Astrocyte (in vitro differentiated cells and primary cell): ENCODE data around the gene XDH. TPM values are rescaled to one million over a fixed set of nuclear protein-coding genes. Genes with fewer than 3 reads are reported as not detected.

ENCODE experiments used
- DNase-seq: peaks from one replicate; pipeline ENCODE4 v3.0.0-alpha.2; 2010; ENCODE audit warnings: low read depth
- FAIRE-seq: peaks from 2 replicates; lab custom pipeline; 2011; peaks lifted over from hg19 to GRCh38; lab: Jason Lieb, UNC
- H2AFZ ChIP-seq: 2 replicates; pipeline ENCODE4 v1.6.0; 2012; ENCODE audit warnings: low read depth, low read length, inconsistent platforms
- H3K27ac ChIP-seq: 2 replicates; pipeline ENCODE4 v1.5.1; 2011; ENCODE audit warnings: low read depth, low read length, inconsistent platforms
- H3K27me3 ChIP-seq: 2 replicates; pipeline ENCODE4 v1.6.0; 2011; ENCODE audit warnings: low read length, inconsistent platforms; ENCODE audit not compliant: insufficient read depth
- H3K36me3 ChIP-seq: 2 replicates; pipeline ENCODE4 v1.5.1; 2011; ENCODE audit warnings: low read length, inconsistent platforms; ENCODE audit not compliant: insufficient read depth
- H3K4me1 ChIP-seq: 2 replicates; pipeline ENCODE4 v1.5.1; 2011; ENCODE audit warnings: low read length, inconsistent platforms; ENCODE audit not compliant: insufficient read depth
- H3K4me2 ChIP-seq: 2 replicates; pipeline ENCODE4 v1.6.0; 2012; ENCODE audit warnings: low read length, inconsistent platforms
- H3K4me3 ChIP-seq: 2 replicates; pipeline ENCODE4 v1.5.1; 2011; ENCODE audit warnings: low read depth, mild to moderate bottlenecking, low read length, inconsistent platforms; ENCODE audit not compliant: insufficient read depth
- H3K79me2 ChIP-seq: 2 replicates; pipeline ENCODE4 v1.6.0; 2012; ENCODE audit warnings: mild to moderate bottlenecking, low read length, inconsistent platforms; ENCODE audit not compliant: insufficient read depth
- H3K9ac ChIP-seq: 2 replicates; pipeline ENCODE4 v1.6.0; 2012; ENCODE audit warnings: mild to moderate bottlenecking, low read length, inconsistent platforms
- H3K9me3 ChIP-seq: 2 replicates; pipeline ENCODE4 v1.5.1; 2012; ENCODE audit warnings: low read depth, mild to moderate bottlenecking, low read length, inconsistent platforms; ENCODE audit not compliant: insufficient read depth
- H4K20me1 ChIP-seq: 2 replicates; pipeline ENCODE4 v1.6.0; 2012; ENCODE audit warnings: low read length, inconsistent platforms; ENCODE audit not compliant: insufficient read depth
- H3K27ac Mint-ChIP-seq: one replicate; pipeline ENCODE4 v1.8.0; 2021; ENCODE audit warnings: mild to moderate bottlenecking, mixed read lengths; ENCODE audit not compliant: unreplicated experiment
- H3K27me3 Mint-ChIP-seq: one replicate; pipeline ENCODE4 v1.8.0; 2021; ENCODE audit warnings: low read depth, mixed read lengths; ENCODE audit not compliant: unreplicated experiment
- H3K36me3 Mint-ChIP-seq: one replicate; pipeline ENCODE4 v1.8.0; 2021; ENCODE audit warnings: low read depth, mixed read lengths; ENCODE audit not compliant: unreplicated experiment
- H3K4me1 Mint-ChIP-seq: one replicate; pipeline ENCODE4 v1.8.0; 2021; ENCODE audit warnings: low read depth, mixed read lengths; ENCODE audit not compliant: unreplicated experiment
- H3K4me3 Mint-ChIP-seq: one replicate; pipeline ENCODE4 v1.8.0; 2021; ENCODE audit warnings: mild to moderate bottlenecking, moderate library complexity, mixed read lengths; ENCODE audit not compliant: unreplicated experiment
- H3K9me3 Mint-ChIP-seq: one replicate; pipeline ENCODE4 v1.8.0; 2021; ENCODE audit warnings: mild to moderate bottlenecking, mixed read lengths; ENCODE audit not compliant: unreplicated experiment
- EZH2 ChIP-seq: IDR thresholded peaks from 2 replicates; pipeline ENCODE4 v1.6.1; 2012; ENCODE audit warnings: mild to moderate bottlenecking, low read length, inconsistent platforms; ENCODE audit not compliant: insufficient read depth
- total RNA-seq: library from RNA; stranded (reverse); gene quantifications from 2 replicates; pipeline ENCODE4 v1.2.1, GENCODE V29; 2021
- TF ChIP-seq, protein P1 (sequence below): IDR thresholded peaks from 2 replicates; pipeline ENCODE4 v1.5.1; 2011; ENCODE audit warnings: low read depth, mild to moderate bottlenecking, inconsistent platforms, low read length, moderate library complexity; ENCODE audit not compliant: insufficient read depth

Gene XDH
- total RNA-seq, 1 donor from 2014 or later = 2.2 TPM

DNA sequence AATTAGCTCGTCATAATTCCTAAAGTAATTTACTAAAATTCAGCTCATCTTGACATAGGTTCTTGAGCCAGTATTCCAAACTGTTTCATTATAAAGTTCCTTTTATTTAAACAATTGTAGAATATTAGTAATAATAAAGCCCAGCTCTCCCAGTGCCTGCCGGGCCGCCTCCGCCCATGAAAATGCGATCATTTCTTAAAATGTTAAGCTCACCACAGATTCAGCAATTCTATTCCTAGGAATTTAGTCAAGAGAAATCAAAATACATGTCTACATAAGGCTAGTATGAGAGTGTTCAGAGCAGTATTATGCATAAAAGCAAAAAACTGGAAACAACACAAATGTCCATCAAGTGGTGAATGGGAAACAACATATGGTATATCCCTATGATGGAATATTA, 52.0 kb downstream of the XDH start:
- Histone ChIP-seq H3K9me3 (no peaks in the 10 kb centered on the region), H3K79me2 (no peaks in the 10 kb centered on the region), H3K27ac (no peak overlapping the region), H2AFZ (no peak overlapping the region), H3K36me3 (no peaks in the 10 kb centered on the region), H3K27me3 (no peaks in the 10 kb centered on the region), H3K9ac (no peak overlapping the region), H3K4me2 (no peak overlapping the region), H4K20me1 (no peaks in the 10 kb centered on the region), H3K4me3 (no peak overlapping the region), H3K4me1 (no peaks in the 10 kb centered on the region)
- no peak for FAIRE-seq
- Mint-ChIP-seq H3K4me1 (peaks cover 5% of the 10 kb centered on the region), H3K4me3 (no peak overlapping the region), H3K27me3 (no peaks in the 10 kb centered on the region), H3K36me3 (peaks cover 7% of the 10 kb centered on the region), H3K27ac (no peak overlapping the region), H3K9me3 (peaks cover 3% of the 10 kb centered on the region)
- DNase-seq = no peak
- TF ChIP-seq, protein P1, sequence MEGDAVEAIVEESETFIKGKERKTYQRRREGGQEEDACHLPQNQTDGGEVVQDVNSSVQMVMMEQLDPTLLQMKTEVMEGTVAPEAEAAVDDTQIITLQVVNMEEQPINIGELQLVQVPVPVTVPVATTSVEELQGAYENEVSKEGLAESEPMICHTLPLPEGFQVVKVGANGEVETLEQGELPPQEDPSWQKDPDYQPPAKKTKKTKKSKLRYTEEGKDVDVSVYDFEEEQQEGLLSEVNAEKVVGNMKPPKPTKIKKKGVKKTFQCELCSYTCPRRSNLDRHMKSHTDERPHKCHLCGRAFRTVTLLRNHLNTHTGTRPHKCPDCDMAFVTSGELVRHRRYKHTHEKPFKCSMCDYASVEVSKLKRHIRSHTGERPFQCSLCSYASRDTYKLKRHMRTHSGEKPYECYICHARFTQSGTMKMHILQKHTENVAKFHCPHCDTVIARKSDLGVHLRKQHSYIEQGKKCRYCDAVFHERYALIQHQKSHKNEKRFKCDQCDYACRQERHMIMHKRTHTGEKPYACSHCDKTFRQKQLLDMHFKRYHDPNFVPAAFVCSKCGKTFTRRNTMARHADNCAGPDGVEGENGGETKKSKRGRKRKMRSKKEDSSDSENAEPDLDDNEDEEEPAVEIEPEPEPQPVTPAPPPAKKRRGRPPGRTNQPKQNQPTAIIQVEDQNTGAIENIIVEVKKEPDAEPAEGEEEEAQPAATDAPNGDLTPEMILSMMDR = no peak
- TF ChIP-seq EZH2 = no peak

DNA sequence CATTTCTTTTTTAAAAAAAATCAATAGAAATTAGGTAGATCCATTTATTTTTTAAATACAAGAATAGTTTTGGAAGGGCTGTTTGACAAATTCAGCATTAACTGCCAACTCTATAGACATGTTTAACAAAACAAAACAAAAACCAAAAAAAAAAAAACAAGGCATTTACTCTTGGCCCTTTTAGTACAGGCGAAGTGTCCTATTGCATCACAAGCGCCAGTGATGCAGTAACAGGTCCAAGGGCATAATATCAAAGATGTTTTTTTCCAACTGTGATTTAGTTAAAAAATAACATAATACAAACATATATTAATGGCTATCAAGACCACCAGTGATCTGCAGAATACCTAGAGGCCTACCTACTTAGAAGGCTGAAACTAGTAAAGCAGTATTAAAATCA, 55.3 kb downstream of the XDH start:
- Histone ChIP-seq H3K4me2 (no peak overlapping the region), H3K9ac (no peak overlapping the region), H3K79me2 (no peaks in the 10 kb centered on the region), H3K4me1 (no peaks in the 10 kb centered on the region), H3K9me3 (no peaks in the 10 kb centered on the region), H3K27me3 (no peaks in the 10 kb centered on the region), H4K20me1 (no peaks in the 10 kb centered on the region), H3K4me3 (no peak overlapping the region), H3K36me3 (no peaks in the 10 kb centered on the region), H3K27ac (no peak overlapping the region), H2AFZ (no peak overlapping the region)
- Mint-ChIP-seq H3K9me3 (no peaks in the 10 kb centered on the region), H3K27ac (no peak overlapping the region), H3K4me3 (no peak overlapping the region), H3K27me3 (no peaks in the 10 kb centered on the region), H3K4me1 (peaks cover 5% of the 10 kb centered on the region), H3K36me3 (no peaks in the 10 kb centered on the region)
- DNase-seq (no peak), FAIRE-seq (no peak)
- TF ChIP-seq EZH2 = no peak
- TF ChIP-seq, protein P1 = no peak

DNA sequence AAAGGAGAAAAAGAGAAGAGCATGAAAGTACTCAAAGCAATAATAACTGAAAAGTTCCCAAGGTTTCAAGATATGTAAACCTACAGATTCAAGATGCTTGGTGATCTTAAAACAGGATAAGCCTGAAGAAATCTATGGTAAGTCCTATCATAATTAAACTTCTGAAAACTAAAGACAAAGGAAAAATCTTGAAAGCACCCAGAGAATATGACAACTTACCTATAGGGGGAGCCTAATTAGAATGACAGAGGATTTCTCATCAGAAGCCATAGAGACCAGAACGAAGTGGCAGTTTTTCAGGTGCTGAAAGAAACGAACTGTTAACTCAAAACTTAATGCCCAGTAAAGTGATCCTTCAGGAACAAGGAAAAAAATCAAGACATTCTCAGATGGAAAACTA, 59.7 kb downstream of the XDH start:
- no peaks in the 10 kb centered on the region for H3K36me3 ChIP-seq
- DNase-seq (peak; percentile 1), FAIRE-seq (peak; percentile 20)
- H3K4me3 ChIP-seq = no peak overlapping the region
- Mint-ChIP-seq H3K4me3 (no peak overlapping the region), H3K27me3 (no peaks in the 10 kb centered on the region), H3K4me1 (no peaks in the 10 kb centered on the region), H3K9me3 (peaks cover 2% of the 10 kb centered on the region), H3K27ac (no peak overlapping the region), H3K36me3 (no peaks in the 10 kb centered on the region)
- H3K9me3 ChIP-seq = no peaks in the 10 kb centered on the region
- peak overlapping the region; percentile 28 for H3K4me2 ChIP-seq
- TF ChIP-seq, protein P1 = peak; percentile 47
- no peak for TF ChIP-seq EZH2
- no peak overlapping the region for H3K27ac ChIP-seq
- no peak overlapping the region for H3K9ac ChIP-seq
- no peaks in the 10 kb centered on the region for H3K27me3 ChIP-seq
- no peaks in the 10 kb centered on the region for H3K4me1 ChIP-seq
- no peaks in the 10 kb centered on the region for H4K20me1 ChIP-seq
- H2AFZ ChIP-seq = no peak overlapping the region
- no peaks in the 10 kb centered on the region for H3K79me2 ChIP-seq
